OCI-LY1 (cell line): Measurements from ENCODE around the gene ARRDC5.

Experiments used
- CTCF ChIP-seq: fragments of 200-600 bp; sonication (generic), shearing (Covaris generic); IDR thresholded peaks from 2 replicates; pipeline ENCODE4 v1.5.1; 2017; ENCODE audit warnings: mild to moderate bottlenecking, antibody characterized with exemption, low read length, moderate library complexity, mixed read lengths
- EZH2 ChIP-seq: fragments of 200-600 bp; sonication (generic), shearing (Covaris generic); IDR thresholded peaks from 2 replicates; pipeline ENCODE4 v1.8.0; 2017; ENCODE audit warnings: borderline replicate concordance, mixed run types, mild to moderate bottlenecking, antibody characterized with exemption, low read length, moderate library complexity, mixed read lengths

DNA sequence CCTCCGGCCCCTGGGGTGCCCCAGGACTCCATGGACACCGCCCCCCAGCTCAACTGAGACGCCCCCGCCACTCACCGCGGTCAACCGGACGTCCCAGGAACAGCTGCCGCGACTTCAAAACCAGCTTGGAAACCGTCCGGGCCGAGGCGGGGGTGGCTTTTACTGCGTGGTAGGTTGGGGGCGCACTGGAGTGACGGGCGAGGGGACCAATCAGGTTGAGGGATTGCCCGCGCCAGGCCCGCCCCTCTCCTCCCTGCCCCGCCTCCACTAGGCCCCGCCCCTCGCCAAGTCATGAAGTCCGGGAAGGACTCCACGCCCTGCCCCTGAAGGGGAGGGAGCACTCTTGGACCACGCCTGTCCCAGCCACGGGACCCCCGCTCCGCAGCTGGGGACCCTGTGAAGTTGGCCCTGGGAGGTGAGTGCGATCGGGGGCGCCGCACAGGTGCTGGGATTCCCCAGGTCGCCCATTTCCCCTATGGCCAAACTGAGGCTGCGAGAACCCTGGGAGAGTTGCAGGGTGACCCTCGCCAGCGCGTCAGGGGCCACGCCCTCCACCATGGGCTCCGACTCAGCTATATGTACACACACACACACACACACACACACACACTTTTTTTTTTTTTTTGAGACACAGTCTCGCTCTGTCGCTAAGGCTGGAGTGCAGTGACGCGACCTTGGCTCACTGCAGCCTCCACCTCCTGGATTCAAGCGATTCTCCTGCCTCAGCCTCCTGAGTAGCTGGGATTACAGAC, 35.0 kb downstream of the ARRDC5 start, which contains the start of gene PLIN3:
- TF ChIP-seq CTCF (no peak), EZH2 (no peak)
